Skin epidermis (tissue), 12 donors: Measurements from ENCODE around the gene ATXN10.

Experiments
- H3K27ac ChIP-seq, 21 experiments: fragments of 200-600 bp; sonication (generic) in 11 of 21; one replicate each; pipeline ENCODE4 v1.5.0; 2020; ENCODE audit warnings: mild to moderate bottlenecking in 3 of 21, inconsistent platforms in 2 of 21, moderate library complexity in 2 of 21
- H3K4me3 ChIP-seq, 7 experiments: fragments of 200-600 bp; sonication (generic) in 2 of 7; one replicate each; pipeline ENCODE4 v1.5.0; 2020; ENCODE audit warnings: inconsistent platforms in 2 of 7, mild to moderate bottlenecking in 2 of 7, moderate library complexity in 1 of 7

Gene ATXN10

DNA sequence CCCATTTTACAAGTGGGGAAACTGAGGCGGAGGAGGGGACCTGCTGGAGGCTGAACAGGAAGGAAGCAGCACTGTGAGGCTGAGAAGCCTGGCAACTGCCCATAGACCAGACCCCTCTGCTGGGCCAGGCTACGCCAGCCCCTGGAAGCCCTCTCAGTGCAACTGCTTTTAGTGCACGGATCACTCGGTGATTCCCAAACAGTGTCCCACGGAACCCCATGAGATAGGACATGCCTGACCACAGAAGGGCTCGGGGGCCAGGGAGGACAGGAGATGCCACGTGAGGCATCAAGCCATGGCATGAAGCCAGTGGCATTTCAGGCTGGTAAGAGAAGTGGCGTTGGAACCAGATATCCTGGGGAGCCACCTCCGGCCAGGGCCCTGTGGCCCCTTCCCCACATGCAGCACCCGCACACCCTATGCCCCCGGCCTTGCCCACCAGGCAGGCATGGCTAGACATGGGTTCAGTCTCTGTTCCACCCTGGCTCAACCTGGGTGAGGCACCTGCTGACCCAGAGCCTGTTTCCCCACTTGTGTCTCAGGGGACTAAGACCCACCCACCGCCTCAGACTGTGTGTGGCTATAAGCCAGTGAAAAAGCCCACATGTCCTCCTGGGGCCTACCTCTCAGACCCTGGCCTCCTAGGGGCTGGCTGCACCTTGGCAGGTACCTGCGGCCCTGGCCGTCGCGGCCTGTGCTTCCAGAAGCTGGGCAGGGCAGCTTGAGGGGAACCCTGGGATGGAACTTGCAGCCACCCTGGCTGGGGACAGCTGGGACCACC lies 221.2 kb downstream of the ATXN10 start:
- no peak overlapping the region for H3K4me3 ChIP-seq
- H3K27ac ChIP-seq: no peak overlapping the region

DNA sequence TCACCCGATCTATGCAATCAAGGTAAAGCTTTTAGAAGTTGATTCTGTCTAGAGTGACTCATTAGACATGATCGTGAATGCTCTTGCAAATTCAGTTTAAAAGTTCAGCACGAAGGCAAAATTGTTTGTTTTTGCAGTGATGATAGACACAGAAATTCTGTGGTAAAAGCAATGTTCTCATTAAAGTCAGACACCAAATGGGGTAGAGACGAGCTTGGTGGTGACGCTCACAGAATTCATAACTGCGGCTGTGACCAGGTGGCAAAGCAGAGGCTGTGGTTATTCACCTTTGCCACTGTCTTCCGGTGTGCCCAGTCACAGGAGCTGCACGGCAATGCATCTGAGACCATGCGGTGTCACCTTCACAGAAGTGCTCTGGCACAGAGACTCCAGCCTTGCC lies 221.9 kb downstream of the ATXN10 start:
- Histone ChIP-seq H3K27ac (no peak overlapping the region), H3K4me3 (no peak overlapping the region)
